WTC11 (cell line): ENCODE measurements around the gene ASB13.

Experiments used
- CBFB ChIP-seq: sonication (generic); formaldehyde crosslinking; IDR thresholded peaks from 2 replicates; pipeline ENCODE4 v1.8.1; 2022; ENCODE audit warnings: mild to moderate bottlenecking, low read depth, missing genetic modification reagents
- CTCF ChIP-seq: fragments of 200-600 bp; IDR thresholded peaks from 2 replicates; pipeline ENCODE4 v1.8.0; 2022; ENCODE audit warnings: antibody characterized with exemption
- FOXP1 ChIP-seq: sonication (generic); formaldehyde crosslinking; IDR thresholded peaks from 2 replicates; pipeline ENCODE4 v1.8.0; 2022; ENCODE audit warnings: missing genetic modification reagents, mild to moderate bottlenecking, moderate library complexity, borderline replicate concordance
- FOXP4 ChIP-seq: sonication (generic); formaldehyde crosslinking; IDR thresholded peaks from 2 replicates; pipeline ENCODE4 v1.8.0; 2022; ENCODE audit warnings: mild to moderate bottlenecking, missing genetic modification reagents
- MLX ChIP-seq: sonication (generic); formaldehyde crosslinking; IDR thresholded peaks from 2 replicates; pipeline ENCODE4 v1.8.1; 2023; ENCODE audit warnings: mild to moderate bottlenecking, missing genetic modification reagents, moderate library complexity
- USF1 ChIP-seq: sonication (generic); formaldehyde crosslinking; IDR thresholded peaks from 2 replicates; pipeline ENCODE4 v1.8.0; 2022; ENCODE audit warnings: mild to moderate bottlenecking, missing genetic modification reagents

- TF ChIP-seq FOXP4 (no peak), USF1 (CRISPR knock-in tag) (no peak), CTCF (no peak), MLX (CRISPR knock-in tag) (no peak), FOXP1 (no peak), CBFB (CRISPR knock-in tag) (no peak)
These were observed 46.8 kb downstream of the ASB13 start for GRCh38 chr10:5619362-5620211.
